Amygdala (tissue), 56 donors: Measurements from ENCODE around the gene PMEL.
"Not testable (repeated sequence)": the region's sequence is repeated elsewhere in the genome, so short reads cannot be mapped to it uniquely, and the experiment has no call there.

Experiments used
- DNase-seq, 56 donors: peaks; one replicate each; lab custom pipeline; 2025; lab: John Stamatoyannopoulos, UW

The PMEL gene

DNA sequence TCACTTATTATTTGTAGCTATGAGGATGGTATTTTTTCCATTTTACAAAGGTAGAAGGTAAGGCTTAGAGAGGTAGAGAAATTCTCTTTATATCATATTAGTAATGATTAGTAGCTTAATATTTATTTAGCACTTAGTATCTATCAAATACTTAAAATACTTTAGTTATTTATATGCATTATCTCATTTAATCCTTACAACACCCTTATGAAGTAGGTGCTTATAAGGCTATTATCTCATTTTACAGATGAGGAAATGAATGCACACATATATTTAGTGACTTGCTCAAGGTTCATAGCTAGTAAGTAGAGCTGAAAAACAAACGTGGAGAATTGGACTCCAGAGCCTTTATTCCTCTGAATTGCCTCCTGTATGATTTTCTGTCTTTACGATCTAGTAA lies 19.0 kb upstream of the PMEL start:
- DNase-seq, result no peak

DNA sequence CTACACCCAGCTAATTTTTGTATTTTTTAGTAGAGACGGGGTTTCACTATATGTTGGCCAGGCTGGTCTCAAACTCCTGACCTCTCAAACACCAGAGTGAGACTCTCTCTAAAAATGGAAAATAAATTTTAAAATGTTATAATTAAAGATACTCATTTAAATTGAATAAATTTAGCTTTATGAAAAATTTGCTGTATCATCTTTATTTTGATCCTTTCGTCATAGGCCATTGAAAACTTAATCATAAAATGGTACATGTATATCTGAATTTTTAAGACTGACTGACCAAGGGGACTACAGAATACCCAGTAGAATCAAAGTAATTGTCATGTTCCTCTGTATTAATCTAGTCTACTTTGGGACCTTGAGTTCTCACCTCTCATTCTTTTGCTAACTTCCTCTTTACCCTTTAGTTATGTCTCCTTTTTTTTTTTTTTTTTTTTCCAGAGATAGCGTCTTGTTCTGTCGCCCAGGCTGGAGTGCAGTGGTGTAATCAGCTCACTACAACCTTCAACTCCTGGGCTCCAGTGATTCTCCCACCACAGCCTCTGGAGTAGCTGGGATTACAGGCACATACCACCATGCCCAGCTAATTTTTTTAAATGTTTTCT lies 17.5 kb upstream of the PMEL start:
- no peak for DNase-seq

DNA sequence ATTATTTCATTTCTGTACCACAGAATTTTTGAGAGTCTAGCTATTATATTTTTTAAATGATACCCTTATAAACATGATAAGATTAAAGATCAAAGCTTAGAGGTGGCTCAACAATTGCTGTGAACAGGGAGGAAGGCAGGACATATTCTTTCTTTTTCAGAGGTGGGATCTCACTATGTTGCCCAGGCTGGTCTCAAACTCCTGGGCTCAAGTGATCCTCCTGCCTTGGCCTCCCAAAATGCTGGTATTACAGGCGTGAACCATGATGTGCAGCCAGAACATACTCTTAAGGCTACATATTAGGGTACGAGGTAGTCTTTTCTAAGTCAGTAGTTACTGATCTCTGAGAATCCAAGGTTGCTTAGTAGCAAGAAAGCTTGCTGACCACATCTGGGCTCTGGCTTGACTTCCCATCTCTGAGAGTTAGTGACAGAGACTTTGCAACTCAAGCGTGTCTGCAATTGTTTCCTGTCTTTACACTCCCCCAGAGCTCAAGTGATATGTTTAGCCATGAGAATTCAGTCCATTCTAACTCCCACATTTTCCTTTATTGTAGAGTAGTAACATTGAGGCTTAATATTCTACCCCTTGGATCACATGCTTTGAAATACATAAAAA lies 16.6 kb upstream of the PMEL start:
- DNase-seq, result no peak

DNA sequence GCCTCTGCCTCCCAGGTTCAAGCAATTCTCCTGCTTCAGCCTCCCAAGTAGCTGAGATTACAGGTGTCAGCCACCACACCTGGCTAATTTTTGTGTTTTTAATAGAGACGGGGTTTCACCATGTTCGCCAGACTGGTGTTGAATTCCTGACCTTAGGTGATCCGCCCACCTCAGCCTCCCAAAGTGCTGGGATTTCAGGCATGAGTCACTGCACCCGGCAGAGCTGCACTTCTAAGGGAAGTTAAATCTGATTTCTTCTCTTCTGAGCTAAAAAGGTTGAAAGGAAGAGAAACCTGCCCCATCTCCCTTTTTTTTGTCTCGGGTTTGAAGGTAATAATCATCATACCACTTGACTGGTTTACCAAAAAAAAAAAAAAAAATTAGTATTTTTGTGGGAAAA lies 16.0 kb upstream of the PMEL start:
- DNase-seq, result not testable (repeated sequence)

DNA sequence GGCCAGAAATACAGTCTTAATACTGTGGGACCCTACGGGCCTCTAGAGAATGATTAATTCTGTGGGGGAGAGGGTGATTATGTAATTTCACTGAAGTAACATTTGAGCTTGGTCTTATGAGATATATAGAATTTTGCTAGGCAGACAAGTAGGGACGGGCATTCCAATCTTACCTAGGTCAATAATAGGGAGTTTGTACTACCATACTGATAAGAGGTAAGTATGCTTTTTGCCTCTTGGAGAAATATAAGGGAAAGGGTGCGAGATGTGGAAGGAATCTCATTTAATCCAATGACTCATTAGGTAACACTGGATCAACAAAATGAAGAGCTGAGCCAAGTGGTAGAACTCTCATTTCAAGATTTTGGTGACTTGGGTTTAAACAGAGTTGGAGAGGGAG lies 13.2 kb upstream of the PMEL start:
- DNase-seq, result no peak

DNA sequence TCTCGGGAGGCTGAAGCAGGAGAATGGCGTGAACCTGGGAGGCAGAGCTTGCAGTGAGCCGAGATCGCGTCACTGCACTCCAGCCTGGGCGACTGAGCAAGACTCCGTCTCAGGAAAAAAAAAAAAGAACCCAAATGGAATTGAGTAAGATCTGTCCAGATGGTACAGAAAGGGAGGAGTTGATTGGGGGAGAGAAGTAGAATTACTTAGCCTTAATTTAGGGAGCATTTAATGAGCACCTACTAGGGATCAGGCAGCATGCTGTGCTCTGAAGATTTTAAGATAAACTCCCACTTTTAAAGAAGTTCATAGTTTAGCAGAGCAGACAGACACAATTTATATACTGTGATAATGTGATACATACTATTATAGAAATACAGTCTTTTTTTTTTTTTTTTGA lies 12.6 kb upstream of the PMEL start:
- DNase-seq, result no peak

DNA sequence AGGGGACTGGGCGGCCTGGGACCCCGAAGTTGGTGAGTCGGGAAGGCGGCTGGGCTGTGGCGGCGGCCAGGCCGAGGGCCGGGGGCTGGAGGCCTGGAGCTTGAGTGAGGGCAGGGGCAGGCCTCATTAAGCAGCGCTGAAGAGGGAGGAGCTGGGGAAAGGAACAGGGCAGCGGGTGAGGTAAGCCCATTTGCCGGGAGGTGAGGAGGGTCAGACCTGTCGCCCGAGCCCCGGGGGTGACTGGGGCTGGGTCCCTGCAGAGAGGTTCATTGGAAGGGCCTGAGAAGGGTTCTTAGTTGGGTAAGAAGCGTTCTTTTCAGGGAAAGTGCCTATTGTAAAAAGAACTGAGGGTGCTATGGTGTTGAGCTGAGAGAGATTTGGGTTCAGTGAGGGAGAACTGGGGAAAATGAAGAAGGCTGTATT lies 8.5 kb upstream of the PMEL start:
- DNase-seq, result peak in 8 of 56 donors; percentile 37 to 75 (median 46)

DNA sequence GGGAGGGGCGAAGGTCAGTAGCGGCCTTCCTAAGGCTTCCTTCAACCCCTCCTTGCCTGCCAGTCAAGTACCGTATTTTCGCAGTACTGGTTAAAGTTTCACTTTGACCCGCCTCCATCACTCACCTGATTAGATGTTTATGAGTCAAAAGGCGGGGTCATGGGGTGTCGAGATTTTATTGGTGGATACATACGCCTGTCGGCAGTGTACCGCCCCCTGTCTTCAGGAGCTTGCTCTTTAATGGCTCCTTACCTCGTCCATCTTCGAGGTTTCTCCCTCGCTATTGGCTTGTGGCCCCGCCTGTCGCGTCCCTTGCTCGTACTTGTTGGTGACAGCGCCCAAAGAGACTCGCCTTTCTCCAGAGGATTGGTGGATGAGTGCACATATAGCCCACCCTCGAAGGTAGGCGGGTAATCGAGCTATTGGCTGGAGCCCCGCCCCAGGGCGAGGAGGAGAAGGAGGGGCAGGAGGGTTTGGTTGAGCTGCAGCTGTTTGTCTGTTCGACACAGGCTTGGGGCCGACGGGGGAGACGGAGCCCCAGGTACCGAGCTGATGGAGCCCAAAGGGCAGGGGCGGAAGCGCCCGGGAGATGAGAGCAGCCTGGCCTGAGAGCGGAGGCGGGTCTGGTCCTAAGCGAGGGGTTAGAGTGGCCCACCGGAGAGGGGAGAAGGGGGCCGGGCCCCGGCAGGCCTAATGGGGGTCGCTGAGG lies 7.9 kb upstream of the PMEL start, which contains the start of gene RAB5B:
Gene RAB5B, plus strand, starts transcription at position 480 of the 709 bp plus-strand sequence. CDS start 12,883 bp downstream, outside the sequence.
- peak; percentile 69 to 100 (median 99) for DNase-seq

DNA sequence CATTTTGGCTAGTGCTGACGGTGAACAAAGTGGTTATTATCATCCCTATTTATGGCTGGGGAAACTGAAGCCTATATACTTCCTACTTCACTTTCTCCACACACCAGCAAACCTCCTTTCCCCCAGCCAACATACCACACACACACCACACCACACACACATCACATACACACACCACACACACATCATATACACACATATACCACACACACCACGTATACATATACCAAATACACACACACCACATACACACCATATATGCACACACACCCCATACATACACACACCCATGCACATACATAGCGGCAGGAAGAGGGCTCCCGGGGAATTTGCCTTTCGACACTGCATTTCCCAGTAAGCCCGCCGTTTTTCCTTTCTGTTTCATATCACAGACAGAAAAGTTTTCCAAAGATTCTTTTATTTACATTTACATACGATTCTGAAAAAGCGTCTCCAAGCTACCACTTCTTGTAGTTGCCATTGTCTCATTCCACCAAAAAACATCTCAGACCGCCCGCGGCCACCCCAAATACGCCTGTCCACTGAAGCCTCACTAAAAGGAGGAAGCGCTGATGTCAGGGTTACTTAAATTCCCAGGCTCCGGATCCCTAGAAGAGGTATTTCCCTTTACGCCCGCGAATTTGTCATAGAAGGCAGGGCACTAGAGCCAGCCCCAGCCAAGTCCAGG lies 7.2 kb upstream of the PMEL start:
- peak in 5 of 56 donors; percentile 28 to 59 (median 42) for DNase-seq

DNA sequence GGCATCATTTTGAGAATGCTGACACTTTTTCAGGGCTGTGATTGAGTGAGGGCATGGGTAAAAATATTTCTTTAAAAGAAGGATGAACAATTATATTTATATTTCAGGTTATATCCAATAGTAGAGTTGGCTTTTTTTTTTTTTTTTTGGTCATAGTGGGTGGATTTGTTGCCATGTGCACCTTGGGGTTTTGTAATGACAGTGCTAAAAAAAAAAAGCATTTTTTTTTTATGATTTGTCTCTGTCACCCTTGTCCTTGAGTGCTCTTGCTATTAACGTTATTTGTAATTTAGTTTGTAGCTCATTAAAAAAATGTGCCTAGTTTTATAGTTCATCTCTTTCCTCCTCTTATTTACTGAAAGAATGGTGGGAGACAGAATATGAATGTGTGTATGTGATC lies 6.6 kb upstream of the PMEL start:
- no peak for DNase-seq

DNA sequence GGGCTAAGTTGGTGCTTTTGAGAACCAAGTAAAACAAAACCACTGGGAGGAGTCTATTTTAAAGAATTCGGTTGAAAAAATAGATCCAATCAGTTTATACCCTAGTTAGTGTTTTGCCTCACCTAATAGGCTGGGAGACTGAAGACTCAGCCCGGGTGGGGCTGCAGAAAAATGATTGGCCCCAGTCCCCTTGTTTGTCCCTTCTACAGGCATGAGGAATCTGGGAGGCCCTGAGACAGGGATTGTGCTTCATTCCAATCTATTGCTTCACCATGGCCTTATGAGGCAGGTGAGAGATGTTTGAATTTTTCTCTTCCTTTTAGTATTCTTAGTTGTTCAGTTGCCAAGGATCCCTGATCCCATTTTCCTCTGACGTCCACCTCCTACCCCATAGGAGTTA lies 6.2 kb upstream of the PMEL start:
- DNase-seq, result peak in 1 of 56 donors; percentile 2

DNA sequence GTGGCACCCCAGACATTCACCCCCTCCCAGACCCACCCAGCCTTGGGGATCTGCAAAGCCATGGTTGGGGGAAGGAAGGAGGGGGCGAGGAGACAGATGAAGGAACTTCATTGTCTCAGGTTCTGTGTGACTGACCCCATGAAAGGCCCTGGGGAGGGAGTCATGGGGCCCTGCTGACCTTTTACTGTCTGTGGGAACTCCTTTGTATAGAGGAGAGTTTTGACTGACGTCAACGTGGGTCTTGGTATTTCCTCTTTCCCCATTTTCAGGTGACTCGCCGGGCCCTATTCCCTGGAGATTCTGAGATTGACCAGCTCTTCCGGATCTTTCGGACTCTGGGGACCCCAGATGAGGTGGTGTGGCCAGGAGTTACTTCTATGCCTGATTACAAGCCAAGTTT lies 4.9 kb upstream of the PMEL start:
- DNase-seq, result no peak

DNA sequence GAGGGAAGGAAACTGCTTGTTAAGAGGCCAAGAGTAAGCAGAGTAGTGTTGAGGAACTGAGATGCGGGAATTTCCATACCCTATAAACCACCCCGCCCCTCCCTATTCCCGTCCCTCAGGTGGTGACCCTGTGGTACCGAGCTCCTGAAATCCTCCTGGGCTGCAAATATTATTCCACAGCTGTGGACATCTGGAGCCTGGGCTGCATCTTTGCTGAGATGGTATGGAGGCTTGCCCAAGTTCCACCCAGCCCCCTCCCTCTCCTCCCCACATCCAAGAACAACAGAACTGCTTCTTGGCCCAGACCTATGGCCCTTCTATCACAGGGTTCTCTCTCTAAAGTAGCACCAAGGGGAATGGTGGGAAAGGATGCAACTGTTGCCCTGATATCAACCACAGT lies 3.5 kb upstream of the PMEL start:
- no peak for DNase-seq

DNA sequence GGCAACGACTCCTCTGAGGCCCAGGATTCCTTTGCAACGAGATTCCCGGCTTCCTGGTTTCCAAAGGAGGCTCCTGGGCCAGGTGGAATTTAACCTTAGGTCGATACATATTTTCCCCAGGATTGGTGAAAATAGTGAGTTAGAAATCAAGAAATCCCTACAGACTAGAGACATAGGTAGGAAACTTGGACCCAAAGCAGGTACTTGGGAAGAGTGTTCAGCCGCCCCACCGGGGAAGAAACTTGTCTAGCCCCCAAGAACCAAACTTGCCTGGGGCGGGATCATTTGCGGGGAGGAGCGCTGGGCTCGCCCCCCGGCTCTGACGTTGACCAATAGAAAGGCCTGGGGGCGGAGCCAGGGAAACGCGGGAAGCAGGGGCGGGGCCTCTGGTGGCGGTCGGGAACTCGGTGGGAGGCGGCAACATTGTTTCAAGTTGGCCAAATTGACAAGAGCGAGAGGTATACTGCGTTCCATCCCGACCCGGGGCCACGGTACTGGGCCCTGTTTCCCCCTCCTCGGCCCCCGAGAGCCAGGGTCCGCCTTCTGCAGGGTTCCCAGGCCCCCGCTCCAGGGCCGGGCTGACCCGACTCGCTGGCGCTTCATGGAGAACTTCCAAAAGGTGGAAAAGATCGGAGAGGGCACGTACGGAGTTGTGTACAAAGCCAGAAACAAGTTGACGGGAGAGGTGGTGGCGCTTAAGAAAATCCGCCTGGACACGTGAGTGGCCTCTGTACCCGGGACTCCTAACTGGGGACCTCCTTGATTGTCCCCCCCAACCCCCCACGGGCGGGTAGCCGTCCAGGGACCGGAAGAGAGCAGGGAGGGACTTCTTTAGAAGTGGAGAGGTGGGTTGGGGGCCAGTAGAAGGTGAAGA lies 803 bp upstream of the PMEL start, which contains the start of gene CDK2:
Gene CDK2, plus strand, starts transcription at position 423 of the 874 bp plus-strand sequence. Its CDS starts 179 bp downstream, at position 602.
- DNase-seq, result peak in 55 of 56 donors; percentile 3 to 85 (median 58)

DNA sequence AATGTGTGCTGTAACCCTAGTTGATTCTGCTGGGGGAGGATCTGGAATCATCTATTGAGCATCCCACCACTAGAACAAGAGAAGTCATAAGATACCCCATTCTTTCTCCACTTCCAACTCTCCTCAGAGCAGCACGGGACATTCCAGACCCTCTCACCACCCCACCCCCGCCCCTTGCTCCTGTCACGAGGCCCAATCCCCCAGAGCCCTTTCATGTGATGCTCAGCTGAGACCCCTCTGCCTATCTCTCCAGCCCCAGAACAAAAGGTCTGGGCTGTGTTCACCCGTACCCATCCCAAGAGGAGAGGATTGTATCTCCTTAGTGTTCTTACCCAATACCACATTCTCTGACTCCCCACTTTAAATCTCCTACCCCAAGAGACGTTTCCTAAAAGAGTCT lies 602 bp downstream of the PMEL start:
- DNase-seq, result no peak

DNA sequence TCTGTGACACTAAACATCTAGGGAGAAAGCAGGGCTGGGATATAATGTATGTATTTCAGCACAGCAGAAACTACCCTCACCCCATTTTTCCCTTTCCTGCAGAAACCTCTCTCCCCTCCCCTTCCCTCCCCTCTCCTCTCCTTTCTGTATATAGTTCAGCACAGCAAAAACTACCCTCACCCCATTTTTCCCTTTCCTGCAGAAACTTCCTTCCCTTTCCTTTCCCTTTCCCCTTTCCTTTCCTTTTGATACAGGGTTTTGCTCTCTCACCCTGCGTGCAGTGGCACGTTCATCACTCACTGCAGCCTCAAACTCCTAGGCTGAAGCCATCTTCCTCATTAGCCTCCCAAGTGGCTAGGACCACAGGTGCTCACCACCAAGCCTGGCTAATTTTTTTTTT lies 2.1 kb downstream of the PMEL start:
- no peak for DNase-seq

DNA sequence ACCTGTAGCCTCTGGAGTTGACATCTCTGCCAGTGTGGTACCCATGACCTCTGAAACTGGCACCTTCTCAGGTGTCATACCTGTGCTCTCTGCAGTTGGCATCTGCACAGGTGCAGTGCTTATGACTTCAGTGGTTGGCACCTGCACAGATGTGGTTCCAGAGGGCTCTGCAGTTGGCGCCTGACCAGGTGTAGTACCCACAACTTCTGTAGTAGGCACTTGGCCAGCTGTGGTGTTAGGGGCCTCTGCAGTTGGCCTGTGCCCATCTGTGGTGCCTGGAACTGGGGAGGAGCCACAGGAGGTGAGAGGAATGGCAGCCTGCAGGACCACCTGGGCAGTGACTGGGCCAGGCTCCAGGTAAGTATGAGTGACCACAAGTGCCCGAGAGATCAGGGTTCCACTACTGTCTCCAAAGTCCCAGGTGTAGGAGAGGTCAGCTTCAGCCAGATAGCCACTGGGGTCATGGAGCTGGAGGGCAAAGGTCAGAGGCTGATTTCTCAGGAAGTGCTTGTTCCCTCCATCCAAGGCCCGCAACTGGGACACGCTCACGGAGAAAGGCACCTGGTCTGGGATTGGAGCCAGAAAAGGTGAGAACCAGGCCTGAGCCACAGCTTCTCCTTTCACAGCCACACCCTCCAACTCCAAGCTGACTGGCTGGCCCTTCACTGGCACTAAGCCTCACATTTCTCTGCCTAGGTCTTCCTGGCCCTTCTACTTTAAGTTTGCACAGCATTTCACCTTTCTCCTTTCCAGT lies 8.6 kb downstream of the PMEL start:
- DNase-seq, result peak in 1 of 56 donors; percentile 16

DNA sequence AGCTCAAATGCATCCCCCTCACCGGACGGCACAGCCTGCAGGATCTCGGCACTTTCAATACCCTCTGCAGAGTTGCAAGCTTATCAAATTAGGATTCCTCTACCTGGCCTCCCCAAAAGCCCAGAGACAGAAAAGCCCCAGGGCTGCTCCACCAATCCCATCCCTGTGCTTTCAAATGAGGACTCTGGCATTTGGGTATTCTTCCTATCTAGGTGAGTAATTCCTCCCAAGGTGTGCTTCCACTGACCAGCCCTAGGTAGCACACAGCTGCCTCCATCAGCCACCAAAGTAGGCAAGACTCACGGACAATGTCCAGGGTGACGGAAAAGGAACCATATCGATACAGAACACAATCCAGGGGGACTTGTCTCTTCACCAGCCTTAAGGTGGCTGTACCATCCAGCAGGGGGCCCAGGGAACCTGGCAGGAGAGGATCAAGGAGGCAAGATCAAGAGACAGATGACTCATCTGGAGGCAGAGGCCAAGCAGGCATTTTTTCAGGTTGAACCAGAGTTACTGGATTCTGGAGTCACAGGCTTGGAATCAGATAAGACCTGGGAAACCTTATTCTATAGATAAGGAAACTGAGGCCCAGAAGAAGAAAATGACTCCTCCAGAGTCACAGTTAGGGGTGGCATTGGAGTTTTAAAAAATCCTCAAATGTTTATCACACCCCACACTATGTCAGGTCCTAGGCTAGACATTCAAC lies 9.9 kb downstream of the PMEL start:
- no peak for DNase-seq

DNA sequence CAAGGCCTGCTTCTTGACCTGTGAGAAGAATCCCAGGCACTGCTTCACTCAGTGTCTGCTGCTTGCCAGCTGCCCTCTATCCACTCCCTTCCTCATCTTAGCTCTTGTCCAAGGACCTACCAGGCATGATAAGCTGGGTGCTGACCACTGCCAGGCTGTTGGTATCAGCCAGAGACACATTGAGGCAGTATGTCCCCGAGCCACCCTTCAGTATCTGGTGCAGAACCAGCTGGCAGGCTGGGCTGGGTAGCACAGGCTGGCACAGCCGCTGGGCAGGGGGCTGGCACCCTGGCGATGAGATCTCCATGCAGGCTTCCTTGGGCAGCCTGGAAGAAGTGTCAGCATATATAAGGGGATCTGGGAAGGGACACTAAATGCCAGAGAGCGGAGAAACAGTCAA lies 10.5 kb downstream of the PMEL start:
- no peak for DNase-seq
